NB4 (cell line): ENCODE results near the gene SRD5A2.

Experiments
- CTCF ChIP-seq: IDR thresholded peaks from one replicate; pipeline ENCODE4 v1.5.1; 2012; ENCODE audit warnings: low read depth, low read length
- MAX ChIP-seq: IDR thresholded peaks from 2 replicates; pipeline ENCODE4 v1.6.1; 2011; ENCODE audit warnings: low read depth, low read length
- MYC ChIP-seq: IDR thresholded peaks from 2 replicates; pipeline ENCODE4 v1.6.1; 2011; ENCODE audit warnings: low read depth, low read length
- POLR2A ChIP-seq: IDR thresholded peaks from 2 replicates; pipeline ENCODE4 v1.6.1; 2011; ENCODE audit warnings: mild to moderate bottlenecking; ENCODE audit not compliant: insufficient read length; ENCODE audit errors: extremely low read depth

GRCh38 chr2:31563273-31563839 is 17.4 kb downstream of the SRD5A2 start:
- TF ChIP-seq POLR2A (no peak), CTCF (no peak), MAX (no peak), MYC (no peak)
